Measurements from ENCODE around the gene RBM24.

The RBM24 gene

DNA sequence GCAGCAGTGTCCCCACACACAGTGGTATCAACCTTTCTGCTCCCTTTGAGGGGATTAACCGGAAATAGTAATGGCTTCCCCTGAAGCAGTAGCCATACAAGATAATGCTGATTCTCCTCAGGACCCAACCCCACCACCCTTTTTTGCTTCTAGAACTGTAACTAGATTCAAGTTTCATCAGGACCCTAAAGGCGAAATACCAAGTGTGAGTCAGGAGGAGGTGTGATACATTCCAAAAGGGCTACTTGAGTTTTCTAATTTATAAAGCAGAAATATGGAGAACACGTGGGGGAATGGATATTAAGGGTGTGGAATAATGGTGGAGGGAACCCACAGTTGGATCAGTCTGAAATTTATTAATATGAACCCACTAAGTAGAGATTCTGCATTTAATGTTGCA is 60.7 kb downstream of the RBM24 start:
- DNase-seq (ENCODE audit: low spot score) = no peak

DNA sequence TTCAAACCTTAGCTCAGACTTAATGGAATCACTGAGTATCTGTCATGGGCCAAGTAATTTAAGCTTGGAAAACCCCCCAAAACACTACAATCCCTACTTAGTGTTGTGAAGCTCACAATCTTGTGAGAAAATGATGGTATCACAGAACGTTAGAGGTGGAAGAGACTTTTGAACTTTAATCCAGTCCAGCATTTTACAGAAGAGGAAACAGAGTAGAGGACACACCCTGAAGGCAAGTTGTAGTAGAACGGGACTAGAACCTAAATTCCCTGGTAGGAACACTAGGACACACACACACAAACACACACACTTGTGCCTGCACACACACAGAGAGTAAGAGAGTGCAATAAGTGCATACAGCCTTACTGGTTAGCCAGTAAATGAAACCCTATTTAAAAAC is 62.1 kb downstream of the RBM24 start:
- DNase-seq (ENCODE audit: low spot score) = no peak

Data from hematopoietic multipotent progenitor cell treated with erythropoietin and hydrocortisone succinate and interleukin-3 and kit ligand, for 17 days (in vitro differentiated cells).